Heart left ventricle (tissue), 13 donors: ENCODE results near the gene TMEM38A.

Source experiments
- CTCF ChIP-seq, 12 donors: fragments of 200-600 bp; sonication (generic) in 4 of 12; IDR thresholded peaks; one replicate each; pipeline versions ENCODE4 v1.5.0 to v1.8.0; 2018 to 2022; ENCODE audit warnings: antibody characterized with exemption in 12 of 12, mild to moderate bottlenecking in 5 of 12
- POLR2A ChIP-seq, 2 donors: fragments of 450-650 bp; IDR thresholded peaks; one replicate each; pipeline ENCODE4 v1.6.1; 2017; ENCODE audit warnings: antibody characterized with exemption in 2 of 2, mild to moderate bottlenecking in 2 of 2, moderate library complexity in 2 of 2
- donor health status: ischemic (EF 13 %, LVEDD 7.1; RV severe dilation, severe dysfunction).
- donor health status: DM: no; HTN: yes; CAD: no.
- donor health status: DM: no; HTN: no; CAD: no.
- donor health status: ischemic (EF 25% LVEDD 6.9; RV normal size, moderate dysfunction).
- donor health status: ischemic (EF 25% LVEDD 5.7; RV mildly dilated, moderate dysfunction).
- donor health status: ischemic (EF 35%, LVEDD 5.7; RV mildly dilated, moderate dysfunction).
- donor health status: nonischemic (EF 11% LVEDD 7.7; RV severe dilation, severe dysfunction).
- donor health status: DM: yes; HTN: yes; CAD: no.
- donor health status: PGD.
- donor health status: ischemic (EF 29% LVEDD 5.4; RV normal size, mild dysfunction).
- donor health status: nonischemic (EF 23%, LVEDD 6.1; RV moderate dilation, normal function).

- no peak for TF ChIP-seq CTCF (IDR thresholded peaks at IDR 0.05)
- no peak for TF ChIP-seq POLR2A (IDR thresholded peaks at IDR 0.05)
Observed at GRCh38 chr19:16715611-16716010, 54.7 kb downstream of the TMEM38A start.
